Right atrium auricular region (tissue), 2 donors: ENCODE measurements around the gene ACO2. TPM values are rescaled to one million over a fixed set of nuclear protein-coding genes. Genes with fewer than 3 reads are reported as not detected.
A peak's percentile ranks its signal among the peaks of the same experiment; 100 is the strongest.
"Not testable (repeated sequence)": the region's sequence is repeated elsewhere in the genome, so short reads cannot be mapped to it uniquely, and the experiment has no call there.

ENCODE experiments used
- DNase-seq: peaks from one replicate; pipeline ENCODE4 v3.0.0-alpha.2; 2019; ENCODE audit warnings: low spot score
- H3K27ac ChIP-seq, 2 donors: fragments of 200-600 bp; sonication (generic); 1 replicate in 1 of 2; 2 replicates in 1 of 2; pipeline ENCODE4 v1.5.1; 2016 to 2019
- H3K27me3 ChIP-seq, 2 donors: fragments of 200-600 bp; sonication (generic); one replicate each; pipeline versions ENCODE4 v1.5.1 to v1.6.0; 2017 to 2019
- H3K36me3 ChIP-seq: fragments of 200-600 bp; sonication (generic); one replicate; pipeline ENCODE4 v1.5.1; 2016
- H3K4me1 ChIP-seq, 2 donors: fragments of 200-600 bp; sonication (generic); one replicate each; pipeline versions ENCODE4 v1.5.1 to v1.6.0; 2017 to 2019
- H3K4me3 ChIP-seq, 2 donors: fragments of 200-600 bp; sonication (generic); 1 replicate in 1 of 2; 2 replicates in 1 of 2; pipeline ENCODE4 v1.5.1; 2017 to 2019; ENCODE audit warnings: mild to moderate bottlenecking in 1 of 2, moderate library complexity in 1 of 2
- H3K9me3 ChIP-seq, 2 donors: fragments of 200-600 bp; sonication (generic); one replicate each; pipeline ENCODE4 v1.5.1; 2019
- total RNA-seq, 2 donors: library from RNA; depleted of rRNA; stranded (reverse); fragments of >200 nt; gene quantifications; one replicate each; pipeline ENCODE4 v1.1.0, GENCODE V29; 2016
- TF ChIP-seq, protein P1 (sequence below), 2 donors: fragments of 200-600 bp; sonication (generic); IDR thresholded peaks; one replicate each; pipeline ENCODE4 v1.5.1; 2019; ENCODE audit warnings: antibody characterized with exemption in 2 of 2

Gene ACO2
- total RNA-seq, result 100 to 1,000 TPM; 447 to 604 TPM

DNA sequence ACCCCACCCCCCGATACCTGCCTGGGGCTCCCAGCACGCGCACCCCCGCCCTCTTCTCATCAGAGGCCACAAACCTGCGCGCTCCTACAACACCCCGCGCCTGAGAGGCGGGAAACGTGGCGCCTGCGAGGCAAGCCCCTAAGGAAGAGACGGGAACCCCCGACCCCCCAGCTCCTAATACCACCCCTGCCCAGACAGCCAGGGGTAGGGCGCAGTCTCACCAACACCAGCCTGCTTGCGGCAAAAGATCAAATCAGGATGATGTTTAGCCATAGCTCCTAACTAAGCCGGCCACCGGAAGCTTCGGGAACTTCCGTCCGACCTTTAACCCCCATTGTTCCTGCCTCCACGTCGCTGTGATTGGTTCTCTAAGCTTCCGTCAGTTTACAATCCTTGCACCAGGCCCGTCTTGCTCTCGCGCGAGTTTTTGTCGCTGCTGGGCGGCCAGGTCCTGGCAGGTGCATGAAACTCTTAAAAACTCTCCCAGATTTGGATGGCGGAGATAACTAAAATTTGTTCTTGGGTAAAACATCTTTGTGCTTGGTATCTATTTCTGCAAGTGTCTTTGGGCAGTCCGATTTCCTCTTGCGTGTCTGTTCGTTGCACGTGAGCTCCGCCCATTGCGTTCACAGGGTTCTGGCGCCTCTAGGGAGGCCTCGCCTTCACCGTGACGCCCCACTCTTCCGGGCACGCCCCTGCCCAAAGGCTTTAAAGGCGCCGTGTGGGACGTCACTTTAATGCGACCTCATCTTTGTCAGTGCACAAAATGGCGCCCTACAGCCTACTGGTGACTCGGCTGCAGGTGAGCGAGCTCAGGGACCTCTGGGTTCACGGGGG is at the start of gene ACO2, which contains the start of gene PHF5A:
ACO2 (plus strand) TSS at position 737 of the 837 bp plus-strand sequence; CDS start at position 767, 30 bp downstream.
PHF5A (minus strand) TSS at position 312 of the 837 bp plus-strand sequence; CDS start at position 273, 39 bp downstream.
- peaks cover 0 to 52% of the 10 kb centered on the region in 2 donors for H3K4me1 ChIP-seq
- H3K36me3 ChIP-seq, result peaks cover 53% of the 10 kb centered on the region

DNA sequence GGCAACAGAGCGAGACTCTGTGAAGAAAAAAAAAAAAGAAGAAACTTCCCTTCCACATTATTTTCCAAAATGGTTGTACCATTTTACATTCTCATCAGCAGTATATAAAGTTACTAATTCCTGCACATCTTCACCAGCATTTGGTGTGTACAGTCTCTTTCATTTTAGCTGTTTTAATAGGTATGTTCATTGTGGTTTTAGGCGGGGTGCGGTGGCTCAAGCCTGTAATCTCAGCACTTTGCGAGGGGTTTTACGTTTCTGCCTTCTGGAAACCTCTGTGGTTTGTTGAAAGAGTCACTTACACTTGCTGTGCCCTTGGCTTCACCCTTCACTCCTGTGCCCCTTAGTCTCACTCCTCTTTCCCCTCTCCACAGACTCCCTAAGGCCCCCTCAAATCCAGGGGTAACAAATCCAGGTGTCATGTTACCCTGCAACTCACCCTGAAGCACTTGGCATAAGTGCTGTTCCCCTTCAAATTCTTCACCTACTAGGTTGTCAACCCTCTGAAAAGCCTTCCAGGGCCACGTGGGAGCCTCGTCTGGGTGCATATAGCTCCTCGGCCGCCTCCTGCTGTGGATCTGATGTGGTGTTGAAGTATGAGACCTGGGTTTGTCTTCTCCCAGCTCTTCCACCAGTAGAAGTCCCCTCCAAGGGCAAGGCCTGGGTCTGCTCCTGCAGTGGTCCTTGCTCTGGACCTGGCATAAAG is 43.1 kb upstream of the ACO2 start:
- no peak for DNase-seq
- no peaks in the 10 kb centered on the region for H3K9me3 ChIP-seq
- peaks cover 28% of the 10 kb centered on the region for H3K36me3 ChIP-seq
- H3K4me3 ChIP-seq, result no peak overlapping the region
- H3K4me1 ChIP-seq, result no peaks in the 10 kb centered on the region
- H3K27ac ChIP-seq, result no peak overlapping the region
- no peaks in the 10 kb centered on the region for H3K27me3 ChIP-seq
- TF ChIP-seq, protein P1, sequence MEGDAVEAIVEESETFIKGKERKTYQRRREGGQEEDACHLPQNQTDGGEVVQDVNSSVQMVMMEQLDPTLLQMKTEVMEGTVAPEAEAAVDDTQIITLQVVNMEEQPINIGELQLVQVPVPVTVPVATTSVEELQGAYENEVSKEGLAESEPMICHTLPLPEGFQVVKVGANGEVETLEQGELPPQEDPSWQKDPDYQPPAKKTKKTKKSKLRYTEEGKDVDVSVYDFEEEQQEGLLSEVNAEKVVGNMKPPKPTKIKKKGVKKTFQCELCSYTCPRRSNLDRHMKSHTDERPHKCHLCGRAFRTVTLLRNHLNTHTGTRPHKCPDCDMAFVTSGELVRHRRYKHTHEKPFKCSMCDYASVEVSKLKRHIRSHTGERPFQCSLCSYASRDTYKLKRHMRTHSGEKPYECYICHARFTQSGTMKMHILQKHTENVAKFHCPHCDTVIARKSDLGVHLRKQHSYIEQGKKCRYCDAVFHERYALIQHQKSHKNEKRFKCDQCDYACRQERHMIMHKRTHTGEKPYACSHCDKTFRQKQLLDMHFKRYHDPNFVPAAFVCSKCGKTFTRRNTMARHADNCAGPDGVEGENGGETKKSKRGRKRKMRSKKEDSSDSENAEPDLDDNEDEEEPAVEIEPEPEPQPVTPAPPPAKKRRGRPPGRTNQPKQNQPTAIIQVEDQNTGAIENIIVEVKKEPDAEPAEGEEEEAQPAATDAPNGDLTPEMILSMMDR (IDR thresholded peaks at IDR 0.05), result no peak

More for the DNA sequence above, at the start of gene ACO2, which contains the start of gene PHF5A:
- DNase-seq, result peak; percentile 98
- peak within 1 kb of the TSS; percentile 97 to 99 for H3K4me3 ChIP-seq
- TF ChIP-seq, protein P1 (IDR thresholded peaks at IDR 0.05), result no peak
- no peaks in the 10 kb centered on the region for H3K27me3 ChIP-seq
- no peaks in the 10 kb centered on the region for H3K9me3 ChIP-seq
- H3K27ac ChIP-seq, result peak within 1 kb of the TSS; percentile 95 to 98

DNA sequence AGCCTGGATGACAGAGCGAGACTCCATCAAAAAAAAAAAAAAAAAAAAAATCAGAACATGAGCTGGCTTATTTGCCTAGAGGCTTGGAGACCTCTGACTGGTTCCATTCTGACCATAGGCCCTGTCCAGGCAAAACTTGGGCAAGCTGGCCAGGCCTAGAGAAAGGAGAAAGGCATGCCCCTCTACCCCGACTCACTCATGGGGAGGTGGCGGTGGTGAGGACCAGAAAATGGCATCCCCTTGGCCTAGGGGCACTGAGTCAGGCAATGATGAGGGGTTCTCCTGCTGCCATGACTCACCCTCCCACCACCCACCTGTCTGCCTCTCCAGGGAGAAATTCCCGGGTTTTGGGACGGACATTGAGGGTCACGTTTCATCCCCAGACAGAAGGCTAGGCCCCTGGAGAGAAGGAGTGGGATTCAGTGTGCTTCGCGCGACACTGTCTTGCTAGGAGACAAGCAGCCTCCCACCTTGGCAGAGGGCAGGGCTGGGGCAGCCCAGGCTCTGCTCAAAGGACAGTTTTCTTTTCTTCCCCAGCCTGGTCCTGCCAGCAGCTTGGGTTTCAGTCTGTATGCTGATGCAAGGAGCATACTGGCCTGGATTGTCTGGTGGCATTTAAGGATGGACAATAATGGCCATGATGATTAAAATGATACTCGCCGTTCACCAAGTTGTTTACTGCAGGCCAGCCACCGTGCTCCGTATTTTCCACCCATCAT is 39.5 kb upstream of the ACO2 start:
- no peak for DNase-seq
- TF ChIP-seq, protein P1 (IDR thresholded peaks at IDR 0.05), result no peak
- peaks cover 38% of the 10 kb centered on the region for H3K36me3 ChIP-seq
- no peak overlapping the region for H3K27ac ChIP-seq
- H3K4me3 ChIP-seq, result no peak overlapping the region
- no peaks in the 10 kb centered on the region for H3K27me3 ChIP-seq
- H3K4me1 ChIP-seq, result peaks cover 0 to 16% of the 10 kb centered on the region in 2 donors
- no peaks in the 10 kb centered on the region for H3K9me3 ChIP-seq

DNA sequence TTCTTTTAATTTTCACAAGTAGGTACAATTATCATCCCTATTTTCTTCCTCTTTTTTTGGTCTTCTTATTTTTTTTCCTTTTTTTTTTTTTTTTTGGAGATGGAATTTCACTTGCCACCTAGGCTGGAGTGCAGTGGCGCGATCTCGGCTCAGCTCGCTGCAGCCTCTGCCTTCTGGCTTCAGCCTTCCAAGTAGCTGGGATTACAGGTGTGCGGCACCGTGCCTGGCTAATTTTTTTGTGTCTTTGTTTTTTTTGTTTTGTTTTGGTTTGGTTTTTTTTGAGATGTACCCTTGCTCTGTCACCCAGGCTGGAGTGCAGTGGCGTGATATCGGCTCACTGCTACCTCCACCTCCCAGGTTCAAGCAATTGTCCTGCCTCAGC is 39.0 kb upstream of the ACO2 start:
- Histone ChIP-seq H3K9me3 (no peaks in the 10 kb centered on the region), H3K27ac (no peak overlapping the region), H3K36me3 (peaks cover 38% of the 10 kb centered on the region), H3K4me1 (peaks cover 0 to 21% of the 10 kb centered on the region in 2 donors), H3K4me3 (no peak overlapping the region), H3K27me3 (no peaks in the 10 kb centered on the region)
- DNase-seq, result no peak
- TF ChIP-seq, protein P1 (IDR thresholded peaks at IDR 0.05), result no peak

DNA sequence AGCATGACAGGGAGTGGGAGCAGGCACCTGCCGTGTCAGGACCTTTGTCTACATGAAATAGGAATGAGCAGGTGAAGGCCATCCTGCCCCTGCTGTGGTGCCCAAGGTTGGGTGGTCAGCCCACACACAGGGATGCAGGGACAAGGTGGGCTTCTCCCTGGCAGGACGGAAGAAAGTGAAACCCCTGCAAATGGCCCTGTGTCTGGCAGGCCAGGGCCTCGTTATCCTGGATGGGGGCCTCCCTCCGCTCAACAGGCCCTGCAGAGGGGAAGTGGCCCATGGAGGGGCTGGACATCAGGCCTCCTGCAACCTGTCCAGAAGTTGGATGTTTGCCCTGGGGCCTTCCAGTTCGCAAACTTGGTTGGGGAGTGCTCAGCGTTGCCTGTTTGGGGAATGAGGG is 37.3 kb upstream of the ACO2 start:
- Histone ChIP-seq H3K4me3 (no peak overlapping the region), H3K4me1 (peaks cover 0 to 38% of the 10 kb centered on the region in 2 donors), H3K36me3 (peaks cover 50% of the 10 kb centered on the region), H3K9me3 (no peaks in the 10 kb centered on the region), H3K27me3 (no peaks in the 10 kb centered on the region), H3K27ac (no peak overlapping the region)
- DNase-seq, result no peak
- TF ChIP-seq, protein P1 (IDR thresholded peaks at IDR 0.05), result no peak

DNA sequence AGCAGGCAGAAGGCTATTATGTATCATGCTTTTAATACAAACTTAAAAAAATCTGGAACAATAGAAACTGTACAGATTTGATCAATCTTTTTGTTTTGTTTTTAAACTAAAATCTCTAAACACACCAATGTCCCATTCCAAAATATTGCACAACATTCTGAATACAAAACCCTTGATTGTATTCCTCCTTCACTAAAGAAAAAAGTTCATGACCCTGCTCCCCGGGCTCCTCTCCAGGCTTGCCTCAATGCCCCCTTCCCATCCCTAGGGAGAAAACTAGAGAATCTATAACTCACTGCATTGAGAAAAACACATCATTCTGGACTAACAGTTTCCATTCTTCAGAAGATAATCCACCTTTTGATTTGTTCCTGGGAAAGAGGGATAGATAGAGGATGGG is 35.4 kb upstream of the ACO2 start:
- not testable (repeated sequence) for H3K27me3 ChIP-seq, DNase-seq, H3K9me3 ChIP-seq, H3K4me3 ChIP-seq
- H3K4me1 ChIP-seq, result peaks cover 0 to 42% of the 10 kb centered on the region in 2 donors
- peak overlapping the region; percentile 29 to 42 for H3K27ac ChIP-seq
- H3K36me3 ChIP-seq, result peaks cover 59% of the 10 kb centered on the region

DNA sequence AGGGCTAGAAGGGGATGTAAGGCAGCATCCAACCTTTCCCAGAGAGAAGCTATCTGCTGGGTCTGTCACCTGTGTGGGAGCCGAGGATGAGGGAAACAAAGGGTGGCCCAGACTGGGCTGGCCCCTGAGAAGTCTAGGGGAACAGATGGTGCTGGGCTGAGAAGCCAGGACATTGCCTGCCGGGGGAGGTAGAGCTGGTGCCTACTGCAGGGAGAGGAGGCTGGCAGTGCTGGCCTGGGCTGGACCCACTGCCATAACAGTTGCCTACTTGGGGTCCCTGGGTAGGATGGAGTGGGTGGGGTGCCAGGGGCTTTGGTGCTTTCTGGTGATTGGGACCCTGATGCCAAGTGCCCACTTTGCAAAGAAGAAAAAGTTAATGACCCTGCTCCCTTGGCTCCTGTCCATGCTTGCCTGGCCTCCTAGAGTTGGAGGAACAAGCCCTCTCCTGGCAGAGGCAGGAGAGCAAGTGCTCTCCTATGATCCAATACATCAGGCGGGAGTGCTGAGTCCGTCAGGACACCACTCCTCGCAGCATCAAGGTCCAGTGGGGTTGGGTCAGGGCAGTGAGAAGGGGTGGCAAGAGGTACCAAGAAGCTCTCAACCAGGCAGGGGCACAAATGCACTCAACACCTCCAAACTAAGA is 34.4 kb upstream of the ACO2 start:
- not testable (repeated sequence) for H3K27me3 ChIP-seq, H3K4me3 ChIP-seq, H3K9me3 ChIP-seq, DNase-seq
- Histone ChIP-seq H3K36me3 (peaks cover 59% of the 10 kb centered on the region), H3K27ac (peak overlapping the region; percentile 51 to 66), H3K4me1 (peaks cover 0 to 51% of the 10 kb centered on the region in 2 donors)
